NCI-H2029 (cell line): ENCODE measurements around the gene SHISA8.
A peak's percentile ranks its signal among the peaks of the same experiment; 100 is the strongest.
"Not testable (repeated sequence)": the region's sequence is repeated elsewhere in the genome, so short reads cannot be mapped to it uniquely, and the experiment has no call there.

Experiments
- DNase-seq: peaks from one replicate; lab custom pipeline; 2025; lab: John Stamatoyannopoulos, UW

The SHISA8 gene

GRCh38 chr22:41915035-41915785 is at the start of gene SHISA8:
SHISA8 (minus strand) TSS chr22:41915074; CDS start chr22:41914667, 407 bp downstream.
- DNase-seq: peak; percentile 18

GRCh38 chr22:41964112-41964491 is 49.2 kb upstream of the SHISA8 start:
- DNase-seq: no peak

- no peak for DNase-seq
Observed at GRCh38 chr22:41963453-41964111, 48.7 kb upstream of the SHISA8 start.

- DNase-seq: no peak
Observed at GRCh38 chr22:41957941-41958556, 43.2 kb upstream of the SHISA8 start.

GRCh38 chr22:41952713-41953112 is 37.8 kb upstream of the SHISA8 start:
- no peak for DNase-seq

GRCh38 chr22:41951898-41952474 is 37.1 kb upstream of the SHISA8 start, which contains the start of gene SMIM45:
SMIM45 (plus strand) TSS chr22:41952150.
- no peak for DNase-seq

- no peak for DNase-seq
Observed at GRCh38 chr22:41949297-41949965, 34.6 kb upstream of the SHISA8 start.

- not testable (repeated sequence) for DNase-seq
Observed at GRCh38 chr22:41948928-41949296, 34.0 kb upstream of the SHISA8 start.

- DNase-seq: no peak
Observed at GRCh38 chr22:41948142-41948541, 33.3 kb upstream of the SHISA8 start.

- DNase-seq: no peak
Observed at GRCh38 chr22:41947424-41948080, 32.7 kb upstream of the SHISA8 start.

- peak; percentile 93 for DNase-seq
Observed at GRCh38 chr22:41946629-41947423, 32.0 kb upstream of the SHISA8 start, which contains the start of gene CENPM. CENPM (minus strand) TSS chr22:41947152; CDS start chr22:41947076, 76 bp downstream.

GRCh38 chr22:41943661-41944209 is 28.9 kb upstream of the SHISA8 start:
- no peak for DNase-seq

GRCh38 chr22:41940832-41941765 is 26.2 kb upstream of the SHISA8 start:
- peak; percentile 48 for DNase-seq

GRCh38 chr22:41939981-41940831 is 25.3 kb upstream of the SHISA8 start:
- DNase-seq: peak; percentile 93

- no peak for DNase-seq
Observed at GRCh38 chr22:41936894-41937169, 22.0 kb upstream of the SHISA8 start.

- DNase-seq: no peak
Observed at GRCh38 chr22:41935509-41935908, 20.6 kb upstream of the SHISA8 start.

- no peak for DNase-seq
Observed at GRCh38 chr22:41935015-41935351, 20.1 kb upstream of the SHISA8 start.

- no peak for DNase-seq
Observed at GRCh38 chr22:41934284-41935014, 19.6 kb upstream of the SHISA8 start.
